Activated CD8-positive, alpha-beta memory T cell treated with anti-CD3 and anti-CD28 coated beads, Interleukin-2, amount 50 U/mL, for 1 hour (primary cell): ENCODE data around the gene RNU1-3.
"Not testable (repeated sequence)": the region's sequence is repeated elsewhere in the genome, so short reads cannot be mapped to it uniquely, and the experiment has no call there.

ENCODE experiments used
- DNase-seq: peaks from one replicate; pipeline ENCODE4 v3.0.0-alpha.2; 2020; ENCODE audit errors: extremely low read depth

The RNU1-3 gene

DNA sequence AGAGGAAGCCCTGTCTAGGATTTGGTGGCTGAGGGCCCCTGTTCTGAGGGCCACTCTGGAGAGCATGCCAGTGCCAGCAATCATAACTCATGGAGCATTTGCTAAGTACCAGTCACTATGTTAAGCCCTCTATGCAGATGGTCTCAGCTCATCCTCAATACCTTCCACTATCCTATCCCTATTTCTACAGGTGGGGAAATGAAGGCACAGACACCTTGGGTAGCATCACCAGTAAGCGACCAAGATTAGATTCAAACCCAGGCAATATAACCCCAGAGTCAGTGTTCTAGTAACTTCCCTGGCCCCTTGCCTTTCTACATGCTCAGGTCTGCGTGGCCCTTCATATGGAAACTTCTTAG is 45.5 kb downstream of the RNU1-3 start:
- no peak for DNase-seq

DNA sequence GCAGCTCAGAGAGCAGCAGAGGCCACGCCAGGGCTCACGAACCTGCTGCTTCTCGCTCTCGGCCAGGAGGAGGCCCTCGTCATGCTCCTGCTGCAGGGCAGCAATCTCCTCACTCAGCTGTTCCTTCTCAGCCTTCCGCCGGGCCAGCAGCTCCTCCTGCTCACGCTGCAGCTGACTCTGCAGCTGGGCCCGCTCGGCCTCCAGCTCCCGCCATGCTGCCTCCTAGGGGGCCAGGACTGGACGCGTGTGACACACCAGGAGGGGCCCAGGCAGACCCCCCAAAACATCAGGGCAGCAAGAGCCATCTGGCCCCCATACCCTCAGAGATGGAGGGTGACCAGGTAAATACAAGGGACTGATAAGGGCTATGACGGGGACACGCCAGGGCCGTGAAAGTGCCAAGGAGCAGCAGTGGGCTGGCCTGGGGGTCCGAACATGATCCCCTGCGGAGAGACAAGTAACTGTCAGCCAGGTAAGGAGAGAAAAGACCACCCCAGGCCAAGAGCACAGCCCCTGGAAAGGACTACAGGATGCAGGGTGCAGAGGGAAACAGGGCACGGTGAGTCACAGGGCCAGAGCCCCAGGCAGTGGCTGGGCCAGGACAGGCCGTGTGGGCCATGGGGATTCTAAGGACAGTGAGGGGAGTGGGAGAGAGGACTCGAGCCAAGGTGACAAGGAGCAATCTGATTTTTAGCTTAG is 46.8 kb downstream of the RNU1-3 start:
- DNase-seq: not testable (repeated sequence)

DNA sequence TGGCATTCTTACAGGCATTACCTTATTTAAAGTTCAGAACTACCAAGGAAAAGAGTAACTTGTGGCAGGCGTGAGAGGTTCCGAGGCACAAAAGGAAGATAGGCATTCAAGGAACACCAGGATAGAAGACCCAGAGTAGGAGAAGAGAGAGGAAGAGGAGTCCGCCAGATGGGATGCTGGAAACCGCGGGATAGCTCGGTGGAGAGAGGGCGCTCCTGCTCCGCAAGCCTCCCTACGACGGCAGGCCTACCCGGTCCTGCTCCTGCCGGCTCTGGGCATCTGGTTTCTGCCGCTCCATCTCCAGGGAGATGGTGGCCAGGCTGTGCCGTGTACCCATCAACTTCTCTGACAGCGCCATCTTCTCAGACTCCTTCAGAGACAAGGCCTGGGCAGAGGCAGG is 48.0 kb downstream of the RNU1-3 start:
- no peak for DNase-seq

DNA sequence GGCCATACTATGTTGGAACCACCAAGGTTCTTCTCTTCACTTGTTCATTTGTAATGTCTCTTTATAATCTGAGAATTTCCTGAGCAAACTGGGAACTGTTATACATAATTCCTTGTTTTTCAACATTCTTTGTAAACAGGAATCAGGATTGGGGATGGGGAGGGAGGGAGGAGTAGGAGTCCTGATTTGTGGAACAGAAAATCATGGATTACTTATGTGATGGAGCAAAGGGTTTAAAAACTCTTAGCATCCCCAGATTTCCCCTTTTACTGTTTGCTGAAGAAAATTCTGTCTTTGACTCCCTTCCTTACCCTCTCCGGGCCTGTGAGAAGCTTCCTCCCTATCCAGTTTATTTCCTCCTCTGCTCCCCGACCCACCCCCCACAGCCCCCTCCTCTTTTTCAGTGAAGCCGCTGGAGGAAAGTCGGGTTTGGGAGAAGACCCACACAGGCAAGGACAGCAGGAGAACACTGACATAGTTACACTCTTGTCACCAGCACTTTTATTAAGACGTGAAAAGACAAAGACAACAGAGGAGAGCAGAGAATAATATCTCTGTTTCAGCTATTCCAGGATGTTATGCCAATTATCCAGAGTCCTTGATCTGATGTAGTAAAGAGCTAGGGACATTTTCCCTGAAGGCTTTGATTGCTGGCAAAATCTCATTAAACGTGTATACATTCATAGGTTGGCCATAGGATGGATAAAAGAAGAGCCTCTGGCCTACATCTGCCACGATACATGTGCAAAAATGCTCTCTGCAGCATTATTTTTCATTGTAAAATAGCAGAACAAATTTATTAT is 48.8 kb downstream of the RNU1-3 start:
- DNase-seq: no peak

DNA sequence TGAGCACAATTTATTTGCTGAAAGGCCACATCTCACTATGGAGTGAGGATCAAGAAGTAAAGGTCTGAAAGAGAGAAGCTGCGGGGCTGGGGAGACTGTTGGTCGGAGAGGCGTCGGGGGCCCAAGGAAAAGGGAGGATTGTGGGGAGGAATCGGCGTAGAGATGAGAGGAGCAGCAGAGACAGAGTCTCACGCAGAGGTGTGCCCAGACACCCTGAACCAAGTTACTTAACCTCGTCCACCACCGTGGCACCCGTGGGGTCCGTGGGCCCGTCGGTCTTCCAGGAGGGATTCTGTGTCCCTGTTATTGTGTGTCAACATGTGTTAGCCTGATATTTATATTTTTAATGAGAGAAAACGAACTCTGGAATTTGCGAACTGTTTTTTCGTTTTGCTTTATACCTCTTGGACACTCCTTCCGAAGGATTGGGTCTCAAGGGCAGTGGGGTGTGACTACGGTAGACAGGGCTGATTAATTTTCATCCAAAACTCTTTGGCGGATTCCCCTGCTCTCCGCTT is 49.6 kb downstream of the RNU1-3 start:
- no peak for DNase-seq
